ENCODE results near the gene THAP11. TPM values are rescaled to one million over a fixed set of nuclear protein-coding genes. Genes with fewer than 3 reads are reported as not detected.
A peak's percentile ranks its signal among the peaks of the same experiment; 100 is the strongest.

THAP11 gene
- polyA plus RNA-seq, 1 donor from 2014 or later, result 42.6 TPM

DNA sequence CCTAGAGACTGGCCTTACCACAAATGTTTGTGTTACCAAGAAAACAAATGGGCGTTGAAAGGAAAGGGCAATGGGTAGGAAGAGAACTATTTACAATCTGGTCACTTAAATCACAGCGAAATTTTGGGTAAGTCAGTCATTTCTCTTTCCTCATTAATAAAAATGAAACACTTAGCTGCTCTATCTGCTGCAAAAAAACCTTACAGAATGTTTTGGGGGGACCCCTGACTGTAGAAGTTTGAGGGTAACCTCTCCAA is 3.9 kb downstream of the THAP11 start:
- peak overlapping the region; percentile 99 for H3K4me2 ChIP-seq (ENCODE audit: low read length)
- no peaks in the 10 kb centered on the region for H4K20me1 ChIP-seq (ENCODE audit: insufficient read depth)
- no peaks in the 10 kb centered on the region for H3K36me3 ChIP-seq (ENCODE audit: insufficient read depth, low read length)
- peak overlapping the region; percentile 90 for H3K9ac ChIP-seq (ENCODE audit: low read length)
- H3K9me3 ChIP-seq (ENCODE audit: low read length), result no peaks in the 10 kb centered on the region
- no peaks in the 10 kb centered on the region for H3K27me3 ChIP-seq (ENCODE audit: insufficient read depth, low read depth, low read length)
- no peaks in the 10 kb centered on the region for H3K9me2 ChIP-seq (ENCODE audit: insufficient read depth, low read length)
- H3K79me2 ChIP-seq (replicated peaks; ENCODE audit: insufficient read depth, low read length), result peaks cover 53% of the 10 kb centered on the region
- peak overlapping the region; percentile 87 for H2AFZ ChIP-seq (ENCODE audit: low read depth, low read length)
- no peaks in the 10 kb centered on the region for H3F3A ChIP-seq (ENCODE audit: insufficient read depth, low read length, poor library complexity, severe bottlenecking)
- peak overlapping the region; percentile 97 for H3K4me3 ChIP-seq (ENCODE audit: low read length)
- TF ChIP-seq POLR2AphosphoS5 (IDR thresholded peaks at IDR 0.05) (no peak), REST (IDR thresholded peaks at IDR 0.05; ENCODE audit: borderline replicate concordance) (no peak), EZH2 (IDR thresholded peaks at IDR 0.05; ENCODE audit: borderline replicate concordance, insufficient read depth, low read length, poor library complexity, severe bottlenecking) (no peak), EP300 (conservative IDR thresholded peaks at IDR 0.05; ENCODE audit: poor library complexity, severe bottlenecking) (no peak), RAD21 (conservative IDR thresholded peaks at IDR 0.05) (no peak), SMC3 (conservative IDR thresholded peaks at IDR 0.05; ENCODE audit: poor library complexity) (no peak), CTCF (IDR thresholded peaks at IDR 0.05; ENCODE audit: poor library complexity, severe bottlenecking) (no peak), MXI1 (conservative IDR thresholded peaks at IDR 0.05; ENCODE audit: poor library complexity, severe bottlenecking) (no peak), TAF1 (IDR thresholded peaks at IDR 0.05; ENCODE audit: low read depth) (no peak)
- peak overlapping the region; percentile 92 for H3K27ac ChIP-seq (ENCODE audit: low read length)

- H3K27ac ChIP-seq (ENCODE audit: low read length), result peak within 1 kb of the TSS; percentile 92
- H3K27me3 ChIP-seq (ENCODE audit: insufficient read depth, low read depth, low read length), result no peaks in the 10 kb centered on the region
- no peaks in the 10 kb centered on the region for H3F3A ChIP-seq (ENCODE audit: insufficient read depth, low read length, poor library complexity, severe bottlenecking)
- peaks cover 56% of the 10 kb centered on the region for H3K79me2 ChIP-seq (replicated peaks; ENCODE audit: insufficient read depth, low read length)
- peak within 1 kb of the TSS; percentile 97 for H3K4me3 ChIP-seq (ENCODE audit: low read length)
- H3K9ac ChIP-seq (ENCODE audit: low read length), result peak within 1 kb of the TSS; percentile 90
- peak within 1 kb of the TSS; percentile 87 for H2AFZ ChIP-seq (ENCODE audit: low read depth, low read length)
- no peaks in the 10 kb centered on the region for H4K20me1 ChIP-seq (ENCODE audit: insufficient read depth)
- TF ChIP-seq EP300 (conservative IDR thresholded peaks at IDR 0.05; ENCODE audit: poor library complexity, severe bottlenecking) (peak; percentile 42), REST (IDR thresholded peaks at IDR 0.05; ENCODE audit: borderline replicate concordance) (no peak), POLR2AphosphoS5 (IDR thresholded peaks at IDR 0.05) (peak; percentile 88), RAD21 (conservative IDR thresholded peaks at IDR 0.05) (no peak), SMC3 (conservative IDR thresholded peaks at IDR 0.05; ENCODE audit: poor library complexity) (no peak), CTCF (IDR thresholded peaks at IDR 0.05; ENCODE audit: poor library complexity, severe bottlenecking) (no peak), MXI1 (conservative IDR thresholded peaks at IDR 0.05; ENCODE audit: poor library complexity, severe bottlenecking) (peak; percentile 94), TAF1 (IDR thresholded peaks at IDR 0.05; ENCODE audit: low read depth) (peak; percentile 74), EZH2 (IDR thresholded peaks at IDR 0.05; ENCODE audit: borderline replicate concordance, insufficient read depth, low read length, poor library complexity, severe bottlenecking) (no peak)
- no peaks in the 10 kb centered on the region for H3K36me3 ChIP-seq (ENCODE audit: insufficient read depth, low read length)
- H3K9me3 ChIP-seq (ENCODE audit: low read length), result no peaks in the 10 kb centered on the region
- no peaks in the 10 kb centered on the region for H3K9me2 ChIP-seq (ENCODE audit: insufficient read depth, low read length)
- peak within 1 kb of the TSS; percentile 99 for H3K4me2 ChIP-seq (ENCODE audit: low read length)
Measured at GRCh38 chr16:67846320-67847063, 4.4 kb downstream of the THAP11 start, which contains the start of gene NUTF2. Gene NUTF2 (plus strand): TSS chr16:67846933. CDS start chr16:67865131, 18,198 bp downstream.

Measured in neural cell (in vitro differentiated cells).